IMR-90 (cell line): Measurements from ENCODE around the gene GPR62. TPM values are rescaled to one million over a fixed set of nuclear protein-coding genes. Genes with fewer than 3 reads are reported as not detected.

Experiments used
- ATAC-seq: fragments of 200-7000 bp; cut with Tn5 transposase; 2 replicates; pipeline ENCODE4 v1.9.1; 2020; ENCODE audit warnings: low read depth, mild to moderate bottlenecking, moderate library complexity
- BruUV-seq: library from RNA; stranded (reverse); fragments of 400-500 nt; replicated peaks from 2 replicates; lab custom pipeline; 2021; lab: Mats Ljungman, UMichigan
- CTCF ChIA-PET: fragments of 300-600 bp; formaldehyde crosslinking; extraction: SDS; loops from one replicate; lab custom pipeline; 2021; ENCODE audit warnings: antibody characterized with exemption; lab: Yijun Ruan, JAX
- POLR2A ChIA-PET: fragments of 300-600 bp; sonication (Branson Sonifier 250); formaldehyde crosslinking; loops from one replicate; lab custom pipeline; 2022; ENCODE audit warnings: antibody characterized with exemption; ENCODE audit not compliant: unreplicated experiment; lab: Charles Lee
- DNase-seq: peaks from one replicate; pipeline ENCODE4 v3.0.0; 2013
- H2AFZ ChIP-seq: replicated peaks from 2 replicates; pipeline ENCODE3; 2013; ENCODE audit warnings: low read length, mild to moderate bottlenecking; ENCODE audit not compliant: poor library complexity
- H2AK5ac ChIP-seq: 2 replicates; pipeline ENCODE4 v1.6.1; 2013; ENCODE audit warnings: low read depth, low read length, inconsistent platforms
- H2AK9ac ChIP-seq: replicated peaks from 2 replicates; pipeline ENCODE3; 2013; ENCODE audit warnings: mild to moderate bottlenecking, low read depth, low read length, moderate library complexity; ENCODE audit not compliant: poor library complexity
- H2BK120ac ChIP-seq: 2 replicates; pipeline ENCODE4 v1.6.1; 2013; ENCODE audit warnings: low read depth, low read length, inconsistent platforms
- H2BK15ac ChIP-seq: 3 replicates; pipeline ENCODE4 v1.6.1; 2013; ENCODE audit warnings: low read depth, low read length, inconsistent platforms
- H2BK20ac ChIP-seq: 2 replicates; pipeline ENCODE4 v1.6.1; 2013; ENCODE audit warnings: low read depth, mild to moderate bottlenecking, inconsistent platforms, low read length, moderate library complexity
- H2BK5ac ChIP-seq: 2 replicates; pipeline ENCODE4 v1.6.1; 2013; ENCODE audit warnings: mild to moderate bottlenecking, low read depth, low read length, inconsistent platforms; ENCODE audit not compliant: poor library complexity, severe bottlenecking
- H3K14ac ChIP-seq: replicated peaks from 2 replicates; pipeline ENCODE4 v1.6.1; 2013; ENCODE audit warnings: low read depth, low read length, inconsistent platforms
- H3K18ac ChIP-seq: 2 replicates; pipeline ENCODE4 v1.6.1; 2013; ENCODE audit warnings: low read depth, low read length, control low read depth
- H3K23ac ChIP-seq: 2 replicates; pipeline ENCODE4 v1.6.1; 2013; ENCODE audit warnings: low read depth, low read length, inconsistent platforms
- H3K27ac ChIP-seq: 2 replicates; pipeline ENCODE4 v1.5.1; 2013; ENCODE audit warnings: mild to moderate bottlenecking, control low read depth, low read length; ENCODE audit not compliant: insufficient read depth
- H3K27me3 ChIP-seq: 2 replicates; pipeline ENCODE4 v1.6.1; 2013; ENCODE audit warnings: low read length; ENCODE audit not compliant: control insufficient read depth, insufficient read depth
- H3K36me3 ChIP-seq: 2 replicates; pipeline ENCODE4 v1.6.1; 2013; ENCODE audit warnings: low read length, mixed read lengths; ENCODE audit not compliant: control insufficient read depth, insufficient read depth
- H3K4ac ChIP-seq: 2 replicates; pipeline ENCODE4 v1.6.1; 2013; ENCODE audit warnings: low read depth, low read length, inconsistent platforms
- H3K4me1 ChIP-seq: 2 replicates; pipeline ENCODE4 v1.6.1; 2013; ENCODE audit warnings: low read length, mixed read lengths; ENCODE audit not compliant: control insufficient read depth, insufficient read depth
- H3K4me2 ChIP-seq: 2 replicates; pipeline ENCODE4 v1.6.1; 2013; ENCODE audit warnings: low read depth, mild to moderate bottlenecking, control low read depth, low read length, moderate library complexity
- H3K4me3 ChIP-seq: 2 replicates; pipeline ENCODE4 v1.5.1; 2013; ENCODE audit warnings: low read depth, mild to moderate bottlenecking, control low read depth, low read length, moderate library complexity; ENCODE audit not compliant: insufficient read depth
- H3K56ac ChIP-seq: 2 replicates; pipeline ENCODE4 v1.6.1; 2013; ENCODE audit warnings: low read length, inconsistent platforms; ENCODE audit not compliant: insufficient read depth; ENCODE audit errors: extremely low read depth
- H3K79me1 ChIP-seq, 2 experiments: 2 replicates each; pipeline ENCODE4 v1.6.1; 2013; ENCODE audit warnings: low read length in 2 of 2, inconsistent platforms in 1 of 2, low read depth in 1 of 2
- H3K9ac ChIP-seq: 2 replicates; pipeline ENCODE4 v1.6.1; 2013; ENCODE audit warnings: low read depth, low read length, control low read depth
- H3K9me1 ChIP-seq: 2 replicates; pipeline ENCODE4 v1.6.1; 2013; ENCODE audit warnings: low read length, inconsistent platforms; ENCODE audit not compliant: insufficient read depth
- H3K9me3 ChIP-seq: 2 replicates; pipeline ENCODE4 v1.6.1; 2013; ENCODE audit warnings: low read length; ENCODE audit not compliant: control insufficient read depth, insufficient read depth
- H4K20me1 ChIP-seq: 2 replicates; pipeline ENCODE4 v1.6.1; 2013; ENCODE audit warnings: low read length, inconsistent platforms; ENCODE audit not compliant: insufficient read depth
- H4K5ac ChIP-seq: 2 replicates; pipeline ENCODE4 v1.6.1; 2013; ENCODE audit warnings: mild to moderate bottlenecking, low read depth, low read length, control low read depth
- H4K8ac ChIP-seq, 2 experiments: 2 replicates each; pipeline ENCODE4 v1.6.1; 2013; ENCODE audit warnings: low read depth in 2 of 2, low read length in 2 of 2, control low read depth in 1 of 2, inconsistent platforms in 1 of 2
- H4K91ac ChIP-seq: 2 replicates; pipeline ENCODE4 v1.6.1; 2013; ENCODE audit warnings: low read depth, low read length, inconsistent platforms; ENCODE audit not compliant: insufficient read depth
- CHD1 ChIP-seq: IDR thresholded peaks from 2 replicates; pipeline ENCODE4 v1.6.1; 2012; ENCODE audit warnings: low read depth, low read length, improper control_type of control experiment
- FOS ChIP-seq: fragments of 150-350 bp; IDR thresholded peaks from 2 replicates; pipeline ENCODE4 v1.6.1; 2016; ENCODE audit warnings: low read depth, low read length
- RAD21 ChIP-seq: IDR thresholded peaks from 2 replicates; pipeline ENCODE4 v1.6.1; 2012; ENCODE audit warnings: low read length, improper control_type of control experiment
- WGBS, 2 experiments: methylation state at CpG; one replicate each; pipeline versions ENCODE4 v1.1.5 to v1.1.7; 2013; ENCODE audit warnings: missing lambda C conversion rate in 2 of 2; ENCODE audit not compliant: insufficient read length in 1 of 2; ENCODE audit errors: extremely low coverage in 2 of 2; 5-methylcytosine and 5-hydroxymethylcytosine counted together
- dilution Hi-C: fragments of 300-500 bp; cut with HindIII; formaldehyde crosslinking; loops from one replicate; pipeline ENCODE4 v1.14.3; 2018; ENCODE audit warnings: low sequenced_read_pairs; ENCODE audit not compliant: unreplicated experiment
- in situ Hi-C: fragments of 300-500 bp; cut with MboI; formaldehyde crosslinking; loops from 3 replicates; pipeline ENCODE4 v1.14.3; 2019; ENCODE audit warnings: low sequenced_read_pairs, inconsistent platforms, mixed read lengths
- intact Hi-C: fragments of 100-400 bp; cut with micrococcal nuclease; formaldehyde crosslinking; loops from 2 replicates; pipeline ENCODE4 v1.10.0; 2022
- polyA plus RNA-seq, 3 experiments: library from polyadenylated mRNA; depleted of rRNA; stranded (reverse); fragments of >200 nt; gene quantifications; 2 replicates each; pipeline ENCODE4 v1.2.3, GENCODE V29; 2012; ENCODE audit warnings: low replicate concordance in 1 of 3
- total RNA-seq: library from RNA; depleted of rRNA; stranded (reverse); fragments of >200 nt; gene quantifications from 2 replicates; pipeline ENCODE4 v1.2.3, GENCODE V29; 2012
- TF ChIP-seq, protein P1 (sequence below): fragments of 150-350 bp; IDR thresholded peaks from 2 replicates; pipeline ENCODE4 v1.6.1; 2017; ENCODE audit warnings: mild to moderate bottlenecking, antibody characterized with exemption, low read length, low read depth

GPR62 gene
- total and polyA plus RNA-seq, 2 of the 4 experiments (the other 2 are of a cell fraction) = under 0.01 TPM; not detected in 1

DNA sequence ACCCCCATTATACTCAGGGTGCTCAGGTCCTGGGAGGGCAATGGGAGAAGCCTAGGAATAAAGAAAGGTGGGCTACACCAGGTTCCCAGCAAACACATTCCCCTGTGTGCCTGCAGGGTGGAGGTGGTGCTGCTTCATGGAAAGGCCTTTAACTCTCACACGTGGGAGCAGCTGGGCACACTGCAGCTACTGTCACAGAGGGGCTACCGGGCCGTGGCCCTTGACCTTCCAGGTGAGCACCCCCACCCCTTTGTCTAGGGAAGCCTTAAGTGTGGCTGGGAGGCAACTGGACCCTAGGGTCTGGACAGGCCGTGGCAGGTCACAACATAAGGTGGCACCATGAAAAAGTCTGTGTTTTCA lies 22.9 kb downstream of the GPR62 start:
- no peak overlapping the region for H2AFZ ChIP-seq
- intact Hi-C loops (no loop called here), dilution Hi-C loops (no loop called here), in situ Hi-C loops (no loop called here)
- H2BK120ac ChIP-seq = no peak overlapping the region
- BruUV-seq = no TSS peak
- TF ChIP-seq RAD21 (no peak), FOS (no peak), CHD1 (no peak)
- TF ChIP-seq, protein P1, sequence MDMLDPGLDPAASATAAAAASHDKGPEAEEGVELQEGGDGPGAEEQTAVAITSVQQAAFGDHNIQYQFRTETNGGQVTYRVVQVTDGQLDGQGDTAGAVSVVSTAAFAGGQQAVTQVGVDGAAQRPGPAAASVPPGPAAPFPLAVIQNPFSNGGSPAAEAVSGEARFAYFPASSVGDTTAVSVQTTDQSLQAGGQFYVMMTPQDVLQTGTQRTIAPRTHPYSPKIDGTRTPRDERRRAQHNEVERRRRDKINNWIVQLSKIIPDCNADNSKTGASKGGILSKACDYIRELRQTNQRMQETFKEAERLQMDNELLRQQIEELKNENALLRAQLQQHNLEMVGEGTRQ = no peak
- H2BK5ac ChIP-seq = no peak overlapping the region
- H4K5ac ChIP-seq = no peak overlapping the region
- no peaks in the 10 kb centered on the region for H3K9me3 ChIP-seq
- no peak for DNase-seq
- ChIA-PET POLR2A (no interaction called here), CTCF (no interaction called here)
- H3K36me3 ChIP-seq = no peaks in the 10 kb centered on the region
- H3K4me2 ChIP-seq = no peak overlapping the region
- H3K9me1 ChIP-seq = peaks cover 12% of the 10 kb centered on the region
- no peak overlapping the region for H2AK5ac ChIP-seq
- no peak overlapping the region for H2BK20ac ChIP-seq
- H3K9ac ChIP-seq = no peak overlapping the region
- H3K14ac ChIP-seq = no peak overlapping the region
- H3K56ac ChIP-seq = no peak overlapping the region
- H3K23ac ChIP-seq = no peak overlapping the region
- H4K91ac ChIP-seq = no peak overlapping the region
- ATAC-seq = no peak
- 100% methylated on average over 1 of the region's 4 CpGs; no CpG with 5 or more reads in 1 of the 2 experiments for WGBS, 2 experiments
- H3K4ac ChIP-seq = no peak overlapping the region
- no peak overlapping the region for H3K4me3 ChIP-seq
- no peak overlapping the region for H3K27ac ChIP-seq
- H3K18ac ChIP-seq = no peak overlapping the region
- peaks cover 7% of the 10 kb centered on the region for H4K20me1 ChIP-seq
- peaks cover 17% of the 10 kb centered on the region for H3K4me1 ChIP-seq
- no peak overlapping the region for H2BK15ac ChIP-seq
- no peaks in the 10 kb centered on the region for H3K27me3 ChIP-seq
- H3K79me1 ChIP-seq = peaks cover 10 to 45% of the 10 kb centered on the region in 2 experiments; a peak in 3 of 4 replicates
- H2AK9ac ChIP-seq = no peak overlapping the region
- no peak overlapping the region for H4K8ac ChIP-seq
